GM21737 (cell line): ENCODE measurements around the gene PPP1R27.

ENCODE experiments used
- ATAC-seq: cut with Tn5 transposase; IDR thresholded peaks from one replicate; pipeline ENCODE4 v1.9.1; 2021; ENCODE audit warnings: mild to moderate bottlenecking, moderate library complexity; ENCODE audit not compliant: unreplicated experiment

Gene PPP1R27

GRCh38 chr17:81834831-81835267, at the start of gene PPP1R27:
TSS of gene PPP1R27 (minus strand) at chr17:81835050. CDS start at chr17:81834953, 97 bp downstream.
- ATAC-seq = no peak

GRCh38 chr17:81884520-81884919, 49.7 kb upstream of the PPP1R27 start:
- no peak for ATAC-seq

- no peak for ATAC-seq
Observed at GRCh38 chr17:81879121-81879520, 44.3 kb upstream of the PPP1R27 start.

GRCh38 chr17:81878294-81878693, 43.4 kb upstream of the PPP1R27 start:
- ATAC-seq = no peak

GRCh38 chr17:81877569-81877968, 42.7 kb upstream of the PPP1R27 start:
- no peak for ATAC-seq

GRCh38 chr17:81871387-81872230, 36.8 kb upstream of the PPP1R27 start:
- peak; percentile 48 for ATAC-seq

- ATAC-seq = peak; percentile 4
Observed at GRCh38 chr17:81870981-81871386, 36.1 kb upstream of the PPP1R27 start, which contains the start of gene ARHGDIA. TSS of gene ARHGDIA (minus strand) at chr17:81871337. CDS start at chr17:81869930, 1,407 bp downstream.

GRCh38 chr17:81870131-81870980, 35.5 kb upstream of the PPP1R27 start:
- peak; percentile 4 for ATAC-seq

GRCh38 chr17:81869221-81870130, 34.6 kb upstream of the PPP1R27 start:
- ATAC-seq = no peak

- ATAC-seq = no peak
Observed at GRCh38 chr17:81868674-81869220, 33.9 kb upstream of the PPP1R27 start.

- no peak for ATAC-seq
Observed at GRCh38 chr17:81867991-81868673, 33.3 kb upstream of the PPP1R27 start.

GRCh38 chr17:81867170-81867990, 32.5 kb upstream of the PPP1R27 start:
- no peak for ATAC-seq

- no peak for ATAC-seq
Observed at GRCh38 chr17:81866440-81867169, 31.8 kb upstream of the PPP1R27 start.

- no peak for ATAC-seq
Observed at GRCh38 chr17:81865733-81866439, 31.0 kb upstream of the PPP1R27 start.

GRCh38 chr17:81865358-81865732, 30.5 kb upstream of the PPP1R27 start:
- no peak for ATAC-seq

- no peak for ATAC-seq
Observed at GRCh38 chr17:81863833-81864768, 29.3 kb upstream of the PPP1R27 start.
